MM.1S (cell line): ENCODE data around the gene NF2.
A peak's percentile ranks its signal among the peaks of the same experiment; 100 is the strongest.

Source experiments
- EZH2 ChIP-seq: fragments of 300-600 bp; sonication (generic); optimal IDR thresholded peaks from 2 replicates; pipeline ENCODE3; 2017; ENCODE audit warnings: low read depth, mild to moderate bottlenecking, antibody characterized with exemption, low read length, mixed read lengths
- EZH2phosphoT487 ChIP-seq: fragments of 300-600 bp; sonication (generic); IDR thresholded peaks from 2 replicates; pipeline ENCODE4 v1.6.1; 2018; ENCODE audit warnings: antibody characterized with exemption, low read length
- TF ChIP-seq, protein P1 (sequence below): fragments of 300-600 bp; sonication (generic); IDR thresholded peaks from 2 replicates; pipeline ENCODE4 v1.5.1; 2016; ENCODE audit warnings: antibody characterized with exemption, low read length, mixed read lengths

DNA sequence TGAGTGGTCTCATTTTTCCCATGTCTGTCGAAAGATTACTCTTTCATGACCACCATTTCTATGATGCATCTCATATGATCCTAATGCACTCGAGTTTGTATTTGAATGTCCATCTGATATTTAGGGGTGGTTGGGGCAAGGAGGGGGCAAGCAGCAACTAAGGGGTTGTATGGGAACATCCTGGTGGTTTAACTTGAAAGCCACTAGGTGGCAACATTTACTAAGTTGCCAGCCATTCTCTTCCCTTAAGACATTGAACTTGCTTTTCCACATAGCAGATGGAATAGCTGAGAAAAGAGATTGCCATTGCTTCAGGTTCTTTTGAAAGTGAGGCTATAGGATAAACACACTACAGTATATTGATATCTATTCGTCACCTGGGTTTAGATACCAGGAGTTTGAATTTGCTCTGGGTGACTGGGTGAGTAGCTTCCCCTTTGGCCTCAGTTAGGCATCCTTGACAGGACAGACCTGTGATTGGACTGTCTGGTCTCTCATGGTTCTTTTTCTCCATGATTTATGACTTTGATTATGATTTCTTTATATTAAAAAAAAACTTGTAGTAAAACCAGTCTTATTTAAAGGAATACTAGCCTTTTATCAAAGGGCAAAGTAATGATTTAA is 32.4 kb downstream of the NF2 start:
- TF ChIP-seq EZH2: no peak
- TF ChIP-seq, protein P1, sequence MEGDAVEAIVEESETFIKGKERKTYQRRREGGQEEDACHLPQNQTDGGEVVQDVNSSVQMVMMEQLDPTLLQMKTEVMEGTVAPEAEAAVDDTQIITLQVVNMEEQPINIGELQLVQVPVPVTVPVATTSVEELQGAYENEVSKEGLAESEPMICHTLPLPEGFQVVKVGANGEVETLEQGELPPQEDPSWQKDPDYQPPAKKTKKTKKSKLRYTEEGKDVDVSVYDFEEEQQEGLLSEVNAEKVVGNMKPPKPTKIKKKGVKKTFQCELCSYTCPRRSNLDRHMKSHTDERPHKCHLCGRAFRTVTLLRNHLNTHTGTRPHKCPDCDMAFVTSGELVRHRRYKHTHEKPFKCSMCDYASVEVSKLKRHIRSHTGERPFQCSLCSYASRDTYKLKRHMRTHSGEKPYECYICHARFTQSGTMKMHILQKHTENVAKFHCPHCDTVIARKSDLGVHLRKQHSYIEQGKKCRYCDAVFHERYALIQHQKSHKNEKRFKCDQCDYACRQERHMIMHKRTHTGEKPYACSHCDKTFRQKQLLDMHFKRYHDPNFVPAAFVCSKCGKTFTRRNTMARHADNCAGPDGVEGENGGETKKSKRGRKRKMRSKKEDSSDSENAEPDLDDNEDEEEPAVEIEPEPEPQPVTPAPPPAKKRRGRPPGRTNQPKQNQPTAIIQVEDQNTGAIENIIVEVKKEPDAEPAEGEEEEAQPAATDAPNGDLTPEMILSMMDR: peak; percentile 79
- TF ChIP-seq EZH2phosphoT487: no peak
